ENCODE measurements around the gene UGDH. TPM values are rescaled to one million over a fixed set of nuclear protein-coding genes. Genes with fewer than 3 reads are reported as not detected.

UGDH gene
- total and polyA plus RNA-seq, 9 of the 15 experiments (the other 6 are each of a cell fraction or from before 2014, with no cell fraction given), result 5.5 to 21.7 (median 16.2) TPM

DNA sequence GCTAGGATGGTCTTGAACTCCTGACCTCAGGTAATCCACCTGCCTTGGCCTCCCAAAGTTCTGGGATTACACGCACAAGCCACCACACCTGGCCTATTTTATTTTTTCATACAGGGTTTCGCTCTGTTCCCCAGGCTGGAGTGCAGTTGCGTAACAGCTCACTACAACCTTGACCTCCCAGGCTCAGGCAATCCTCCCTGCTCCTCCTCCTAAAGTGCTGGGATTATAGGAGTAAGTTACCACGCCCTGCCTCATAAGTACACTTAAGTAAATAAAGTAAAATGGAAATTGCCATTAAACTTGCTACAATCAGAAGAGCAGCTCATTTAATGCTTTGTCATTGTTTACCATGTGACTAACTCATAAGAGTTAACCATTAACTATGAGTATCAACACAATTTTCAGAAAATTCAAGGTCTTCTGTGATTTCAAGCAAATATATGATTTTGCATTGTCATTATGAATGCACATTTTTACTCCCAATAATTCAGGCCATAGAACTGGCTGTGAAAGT, 12.3 kb downstream of the UGDH start (continued):
- TF ChIP-seq, protein P1, sequence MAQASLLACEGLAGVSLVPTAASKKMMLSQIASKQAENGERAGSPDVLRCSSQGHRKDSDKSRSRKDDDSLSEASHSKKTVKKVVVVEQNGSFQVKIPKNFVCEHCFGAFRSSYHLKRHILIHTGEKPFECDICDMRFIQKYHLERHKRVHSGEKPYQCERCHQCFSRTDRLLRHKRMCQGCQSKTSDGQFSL (CRISPR knock-in tag; IDR thresholded peaks at IDR 0.05), result no peak
- TF ChIP-seq, protein P1 (tag; IDR thresholded peaks at IDR 0.05), result no peak
- TF ChIP-seq RAD51 (IDR thresholded peaks at IDR 0.05; ENCODE audit: borderline replicate concordance, low read depth) (peak; percentile 34; the same call in 1 of the 2 replicates), ZNF766 (CRISPR knock-in tag; conservative IDR thresholded peaks at IDR 0.05) (no peak), MYC (IDR thresholded peaks at IDR 0.05; ENCODE audit: low read depth, low read length) (no peak), MYC (CRISPR knock-in tag; IDR thresholded peaks at IDR 0.05; ENCODE audit: borderline replicate concordance, low read depth) (no peak), SUPT5H (IDR thresholded peaks at IDR 0.05) (no peak), ESRRA (IDR thresholded peaks at IDR 0.05; ENCODE audit: borderline replicate concordance, low read depth) (peak; percentile 42; the same call in 1 of the 2 replicates), ZNF217 (CRISPR knock-in tag; IDR thresholded peaks at IDR 0.05) (no peak), KDM1A (IDR thresholded peaks at IDR 0.05) (peak; percentile 82 to 85; a peak in 3 of 4 replicates), SAFB2 (IDR thresholded peaks at IDR 0.05; ENCODE audit: borderline replicate concordance, low read depth, low read length, severe bottlenecking) (no peak), ZNF778 (CRISPR knock-in tag; IDR thresholded peaks at IDR 0.05) (no peak), SOX6 (IDR thresholded peaks at IDR 0.05) (peak; percentile 60; the same call in 1 of the 2 replicates), CEBPB (tag; IDR thresholded peaks at IDR 0.05) (peak; percentile 98), SMARCE1 (IDR thresholded peaks at IDR 0.05) (0 out of 2 replicates have a peak, but pooled peaks have one; percentile 40), FOXP1 (CRISPR knock-in tag; IDR thresholded peaks at IDR 0.05) (no peak), ZNF263 (CRISPR knock-in tag; IDR thresholded peaks at IDR 0.05; ENCODE audit: borderline replicate concordance) (peak; percentile 30; the same call in 1 of the 2 replicates), SMARCA4 (IDR thresholded peaks at IDR 0.05) (peak; percentile 70; the same call in 1 of the 2 replicates), ZNF212 (CRISPR knock-in tag; IDR thresholded peaks at IDR 0.05) (no peak), FOXK2 (conservative IDR thresholded peaks at IDR 0.05 in 1 of 2, IDR thresholded peaks at IDR 0.05 in 1 of 2; ENCODE audit: low read depth in 2 of 2) (peak; percentile 15 to 25; a peak in 1 of 4 replicates), FOXA3 (CRISPR knock-in tag; conservative IDR thresholded peaks at IDR 0.05 in 1 of 2, IDR thresholded peaks at IDR 0.05 in 1 of 2) (peak; percentile 79 to 89), NBN (IDR thresholded peaks at IDR 0.05; ENCODE audit: low read depth) (0 out of 2 replicates have a peak, but pooled peaks have one; percentile 46), MCM3 (IDR thresholded peaks at IDR 0.05) (no peak), KDM5B (IDR thresholded peaks at IDR 0.05; ENCODE audit: insufficient replicate concordance, low read depth, low read length) (no peak)
- TF ChIP-seq, protein P2, sequence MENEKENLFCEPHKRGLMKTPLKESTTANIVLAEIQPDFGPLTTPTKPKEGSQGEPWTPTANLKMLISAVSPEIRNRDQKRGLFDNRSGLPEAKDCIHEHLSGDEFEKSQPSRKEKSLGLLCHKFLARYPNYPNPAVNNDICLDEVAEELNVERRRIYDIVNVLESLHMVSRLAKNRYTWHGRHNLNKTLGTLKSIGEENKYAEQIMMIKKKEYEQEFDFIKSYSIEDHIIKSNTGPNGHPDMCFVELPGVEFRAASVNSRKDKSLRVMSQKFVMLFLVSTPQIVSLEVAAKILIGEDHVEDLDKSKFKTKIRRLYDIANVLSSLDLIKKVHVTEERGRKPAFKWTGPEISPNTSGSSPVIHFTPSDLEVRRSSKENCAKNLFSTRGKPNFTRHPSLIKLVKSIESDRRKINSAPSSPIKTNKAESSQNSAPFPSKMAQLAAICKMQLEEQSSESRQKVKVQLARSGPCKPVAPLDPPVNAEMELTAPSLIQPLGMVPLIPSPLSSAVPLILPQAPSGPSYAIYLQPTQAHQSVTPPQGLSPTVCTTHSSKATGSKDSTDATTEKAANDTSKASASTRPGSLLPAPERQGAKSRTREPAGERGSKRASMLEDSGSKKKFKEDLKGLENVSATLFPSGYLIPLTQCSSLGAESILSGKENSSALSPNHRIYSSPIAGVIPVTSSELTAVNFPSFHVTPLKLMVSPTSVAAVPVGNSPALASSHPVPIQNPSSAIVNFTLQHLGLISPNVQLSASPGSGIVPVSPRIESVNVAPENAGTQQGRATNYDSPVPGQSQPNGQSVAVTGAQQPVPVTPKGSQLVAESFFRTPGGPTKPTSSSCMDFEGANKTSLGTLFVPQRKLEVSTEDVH (IDR thresholded peaks at IDR 0.05; ENCODE audit: low read depth, partially characterized antibody), result no peak
- TF ChIP-seq, protein P3, sequence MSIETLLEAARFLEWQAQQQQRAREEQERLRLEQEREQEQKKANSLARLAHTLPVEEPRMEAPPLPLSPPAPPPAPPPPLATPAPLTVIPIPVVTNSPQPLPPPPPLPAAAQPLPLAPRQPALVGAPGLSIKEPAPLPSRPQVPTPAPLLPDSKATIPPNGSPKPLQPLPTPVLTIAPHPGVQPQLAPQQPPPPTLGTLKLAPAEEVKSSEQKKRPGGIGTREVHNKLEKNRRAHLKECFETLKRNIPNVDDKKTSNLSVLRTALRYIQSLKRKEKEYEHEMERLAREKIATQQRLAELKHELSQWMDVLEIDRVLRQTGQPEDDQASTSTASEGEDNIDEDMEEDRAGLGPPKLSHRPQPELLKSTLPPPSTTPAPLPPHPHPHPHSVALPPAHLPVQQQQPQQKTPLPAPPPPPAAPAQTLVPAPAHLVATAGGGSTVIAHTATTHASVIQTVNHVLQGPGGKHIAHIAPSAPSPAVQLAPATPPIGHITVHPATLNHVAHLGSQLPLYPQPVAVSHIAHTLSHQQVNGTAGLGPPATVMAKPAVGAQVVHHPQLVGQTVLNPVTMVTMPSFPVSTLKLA (conservative IDR thresholded peaks at IDR 0.05), result 0 out of 4 replicates have a peak, but pooled peaks of 1 of the 2 experiments have one; percentile 38
